Left cardiac atrium (tissue), 4 donors: ENCODE measurements around the gene EFHD1. TPM values are rescaled to one million over a fixed set of nuclear protein-coding genes. Genes with fewer than 3 reads are reported as not detected.

Experiments used
- ATAC-seq, 2 donors: fragments of 200-7000 bp; cut with Tn5 transposase; one replicate each; pipeline ENCODE4 v1.9.1; 2020; ENCODE audit warnings: mild to moderate bottlenecking in 2 of 2, moderate library complexity in 2 of 2
- DNase-seq: peaks from one replicate; pipeline ENCODE4 v3.0.0-alpha.2; 2020
- intact Hi-C, 2 donors: fragments of 100-400 bp; cut with DNase I; formaldehyde crosslinking; loops; one replicate each; pipeline versions ENCODE4 v1.14.1 to v1.15.1; 2022 to 2023
- total RNA-seq, 2 donors: library from RNA; stranded (reverse); fragmentation: NEBNext Ultra II Directional; extraction: Animal tissue kit (Norgen Biotek cat#: 25700); gene quantifications; one replicate each; pipeline ENCODE4 v1.2.1, GENCODE V29; 2021
- donor health status: DM: no; HTN: yes; CAD: no.
- donor health status: DM: no; HTN: yes; CAD: no; lungs with severe emphysema.
- donor health status: DM: yes; HTN: yes; CAD: no.
- donor health status: Dilated cardiomyopathy.

The EFHD1 gene
- total RNA-seq, 2 donors from 2014 or later: 16.9 to 19.3 TPM

- ATAC-seq: no peak
- no peak for DNase-seq
- intact Hi-C loops: no loop called here
Measured at GRCh38 chr2:232641153-232641848, 7.9 kb downstream of the EFHD1 start.

- ATAC-seq (no peak), DNase-seq (no peak)
- intact Hi-C loops: no loop called here
Measured at GRCh38 chr2:232643147-232643425, 9.7 kb downstream of the EFHD1 start.

- intact Hi-C loops: no loop called here
- ATAC-seq (no peak), DNase-seq (no peak)
Measured at GRCh38 chr2:232643813-232644347, 10.5 kb downstream of the EFHD1 start.

- ATAC-seq (no peak), DNase-seq (no peak)
- intact Hi-C loops: no loop called here
Measured at GRCh38 chr2:232645061-232645460, 11.7 kb downstream of the EFHD1 start.

- no peak for DNase-seq
Measured at GRCh38 chr2:232646726-232647125, 13.3 kb downstream of the EFHD1 start.

GRCh38 chr2:232647261-232647660 is 13.9 kb downstream of the EFHD1 start:
- peak in 1 of 2 donors; percentile 63 for ATAC-seq
- intact Hi-C loops: no loop called here
- DNase-seq: no peak

More at GRCh38 chr2:232646726-232647125, 13.3 kb downstream of the EFHD1 start:
- intact Hi-C loops: no loop called here
- ATAC-seq: no peak

- ATAC-seq: no peak
- intact Hi-C loops: no loop called here
- no peak for DNase-seq
Measured at GRCh38 chr2:232649033-232649432, 15.6 kb downstream of the EFHD1 start.

GRCh38 chr2:232652505-232652851 is 19.1 kb downstream of the EFHD1 start:
- DNase-seq (no peak), ATAC-seq (no peak)
- intact Hi-C loops: no loop called here

- DNase-seq (no peak), ATAC-seq (no peak)
- intact Hi-C loops: no loop called here
Measured at GRCh38 chr2:232653441-232653840, 20.0 kb downstream of the EFHD1 start.

- ATAC-seq: no peak
- intact Hi-C loops: no loop called here
- DNase-seq: no peak
Measured at GRCh38 chr2:232655392-232655791, 22.0 kb downstream of the EFHD1 start.

GRCh38 chr2:232658217-232658785 is 24.9 kb downstream of the EFHD1 start:
- peak in 1 of 2 donors; percentile 50 for ATAC-seq
- intact Hi-C loops: no loop called here

GRCh38 chr2:232659359-232659758 is 26.0 kb downstream of the EFHD1 start:
- ATAC-seq (no peak), DNase-seq (no peak)
- intact Hi-C loops: no loop called here

More at GRCh38 chr2:232658217-232658785, 24.9 kb downstream of the EFHD1 start:
- DNase-seq: no peak

- ATAC-seq: no peak
- intact Hi-C loops: loop anchor here in 1 of 2 donors (10.0 kb wide), 1 partner anchor 48 kb away; no protein-coding TSS in a partner anchor
- DNase-seq: no peak
Measured at GRCh38 chr2:232662486-232663260, 29.3 kb downstream of the EFHD1 start.

- ATAC-seq: peak in 1 of 2 donors; percentile 79
- intact Hi-C loops: loop anchor here in 1 of 2 donors (10.0 kb wide), 1 partner anchor 51 kb away; no protein-coding TSS in a partner anchor
- DNase-seq: no peak
Measured at GRCh38 chr2:232666051-232666805, 32.8 kb downstream of the EFHD1 start.

- intact Hi-C loops: loop anchor here (2.0 to 10.0 kb wide), 2 partner anchors 53 to 61 kb away; no protein-coding TSS in a partner anchor
- DNase-seq (no peak), ATAC-seq (peak; percentile 49 to 65)
Measured at GRCh38 chr2:232667989-232668583, 34.7 kb downstream of the EFHD1 start.

GRCh38 chr2:232668805-232669444 is 35.5 kb downstream of the EFHD1 start:
- intact Hi-C loops: loop anchor here (2.0 to 10.0 kb wide), 2 partner anchors 54 to 62 kb away; no protein-coding TSS in a partner anchor
- DNase-seq: no peak
- peak; percentile 50 to 59 for ATAC-seq

GRCh38 chr2:232672588-232672987 is 39.2 kb downstream of the EFHD1 start:
- no peak for DNase-seq
- ATAC-seq: no peak
- intact Hi-C loops: no loop called here

GRCh38 chr2:232674491-232674890 is 41.1 kb downstream of the EFHD1 start:
- intact Hi-C loops: no loop called here
- DNase-seq (no peak), ATAC-seq (no peak)
